OCI-LY3 (cell line): ENCODE measurements around the gene TOR1AIP1.
"Not testable (repeated sequence)": the region's sequence is repeated elsewhere in the genome, so short reads cannot be mapped to it uniquely, and the experiment has no call there.

Experiments
- H2AFZ ChIP-seq: fragments of 200-600, 300-600 bp; shearing (Covaris generic); 2 replicates; pipeline ENCODE4 v1.6.0; 2014; ENCODE audit warnings: antibody characterized with exemption, low read depth, low read length
- H3K27ac ChIP-seq: fragments of 200-600, 300-600 bp; sonication (generic); 2 replicates; pipeline ENCODE4 v1.5.1; 2014; ENCODE audit warnings: mild to moderate bottlenecking, low read length, moderate library complexity, mixed read lengths
- H3K27me3 ChIP-seq: fragments of 200-600, 300-600 bp; sonication (generic); 2 replicates; pipeline ENCODE4 v1.6.1; 2014; ENCODE audit warnings: low read depth, low read length, mixed read lengths
- H3K36me3 ChIP-seq: fragments of 200-600, 300-600 bp; sonication (generic); replicated peaks from 2 replicates; pipeline ENCODE3; 2014; ENCODE audit warnings: low read depth, low read length, mixed read lengths
- H3K4me1 ChIP-seq: fragments of 300-600, 200-600 bp; sonication (generic); 2 replicates; pipeline ENCODE4 v1.6.1; 2014; ENCODE audit warnings: low read length, mixed read lengths
- H3K4me2 ChIP-seq: fragments of 200-600, 300-600 bp; sonication (generic); 2 replicates; pipeline ENCODE4 v1.6.1; 2014; ENCODE audit warnings: low read length, mixed read lengths
- H3K4me3 ChIP-seq: fragments of 300-600, 200-600 bp; sonication (generic); 2 replicates; pipeline ENCODE4 v1.5.1; 2014; ENCODE audit warnings: antibody characterized with exemption, mild to moderate bottlenecking, low read length, moderate library complexity
- H3K79me2 ChIP-seq: fragments of 300-600, 200-600 bp; shearing (Covaris generic); 2 replicates; pipeline ENCODE4 v1.6.1; 2014; ENCODE audit warnings: mild to moderate bottlenecking, low read length, mixed read lengths
- H3K9ac ChIP-seq: fragments of 300-600, 200-600 bp; shearing (Covaris generic); 2 replicates; pipeline ENCODE4 v1.6.0; 2014; ENCODE audit warnings: mild to moderate bottlenecking, low read length, moderate library complexity
- H3K9me3 ChIP-seq: fragments of 200-600, 300-600 bp; shearing (Covaris generic); 2 replicates; pipeline ENCODE4 v1.6.1; 2014; ENCODE audit warnings: low read length, mixed read lengths; ENCODE audit not compliant: insufficient read depth
- H4K20me1 ChIP-seq: fragments of 200-600, 300-600 bp; sonication (generic); 2 replicates; pipeline ENCODE4 v1.6.1; 2016; ENCODE audit warnings: low read length, mixed read lengths; ENCODE audit not compliant: insufficient read depth
- CTCF ChIP-seq: fragments of 200-600, 300-600 bp; sonication (generic); IDR thresholded peaks from 2 replicates; pipeline ENCODE4 v1.5.1; 2014; ENCODE audit warnings: antibody characterized with exemption, low read length, low read depth
- EZH2phosphoT487 ChIP-seq: fragments of 200-600 bp; shearing (Covaris generic); IDR thresholded peaks from 2 replicates; pipeline ENCODE4 v1.6.1; 2018; ENCODE audit warnings: antibody characterized with exemption, mixed run types, low read depth

TOR1AIP1 gene

GRCh38 chr1:179882253-179883039 is at the start of gene TOR1AIP1:
Gene TOR1AIP1 (plus strand): TSS chr1:179882285. CDS start chr1:179882503, 218 bp downstream.
- H3K4me2 ChIP-seq: peak within 1 kb of the TSS; percentile 87
- peak within 1 kb of the TSS; percentile 95 for H3K27ac ChIP-seq
- H3K27me3 ChIP-seq: no peaks in the 10 kb centered on the region
- peak within 1 kb of the TSS; percentile 73 for H2AFZ ChIP-seq
- H3K79me2 ChIP-seq: peaks cover 56% of the 10 kb centered on the region
- no peaks in the 10 kb centered on the region for H3K9me3 ChIP-seq
- peak within 1 kb of the TSS; percentile 99 for H3K9ac ChIP-seq
- no peak for TF ChIP-seq EZH2phosphoT487
- TF ChIP-seq CTCF: peak; percentile 34
- H3K36me3 ChIP-seq: peaks cover 22% of the 10 kb centered on the region
- peaks cover 11% of the 10 kb centered on the region; the same call in 1 of the 2 replicates for H4K20me1 ChIP-seq
- H3K4me1 ChIP-seq: peaks cover 27% of the 10 kb centered on the region
- peak within 1 kb of the TSS; percentile 86 for H3K4me3 ChIP-seq

GRCh38 chr1:179836686-179837445 is 45.2 kb upstream of the TOR1AIP1 start:
- H3K36me3 ChIP-seq, H3K27me3 ChIP-seq, H2AFZ ChIP-seq, H3K27ac ChIP-seq, H3K9ac ChIP-seq, H3K4me1 ChIP-seq, H3K79me2 ChIP-seq, H3K4me3 ChIP-seq, H3K9me3 ChIP-seq, H3K4me2 ChIP-seq, H4K20me1 ChIP-seq: not testable (repeated sequence)

GRCh38 chr1:179840107-179840506 is 42.0 kb upstream of the TOR1AIP1 start:
- Histone ChIP-seq H3K4me2 (no peak overlapping the region), H3K36me3 (peaks cover 11% of the 10 kb centered on the region), H4K20me1 (no peaks in the 10 kb centered on the region), H3K27ac (no peak overlapping the region), H3K9ac (no peak overlapping the region), H3K27me3 (no peaks in the 10 kb centered on the region), H3K79me2 (no peaks in the 10 kb centered on the region), H3K4me1 (no peaks in the 10 kb centered on the region), H2AFZ (no peak overlapping the region), H3K4me3 (no peak overlapping the region), H3K9me3 (no peaks in the 10 kb centered on the region)
- no peak for TF ChIP-seq CTCF
- TF ChIP-seq EZH2phosphoT487: no peak

GRCh38 chr1:179848233-179848632 is 33.9 kb upstream of the TOR1AIP1 start:
- Histone ChIP-seq H2AFZ (no peak overlapping the region), H4K20me1 (no peaks in the 10 kb centered on the region), H3K9ac (no peak overlapping the region), H3K79me2 (no peaks in the 10 kb centered on the region), H3K4me3 (no peak overlapping the region), H3K4me2 (no peak overlapping the region), H3K4me1 (no peaks in the 10 kb centered on the region), H3K9me3 (no peaks in the 10 kb centered on the region), H3K27me3 (no peaks in the 10 kb centered on the region), H3K27ac (no peak overlapping the region), H3K36me3 (peaks cover 64% of the 10 kb centered on the region)
- TF ChIP-seq CTCF (no peak), EZH2phosphoT487 (no peak)
